Measurements from ENCODE around the gene UBA52.

- TF ChIP-seq, protein P1, sequence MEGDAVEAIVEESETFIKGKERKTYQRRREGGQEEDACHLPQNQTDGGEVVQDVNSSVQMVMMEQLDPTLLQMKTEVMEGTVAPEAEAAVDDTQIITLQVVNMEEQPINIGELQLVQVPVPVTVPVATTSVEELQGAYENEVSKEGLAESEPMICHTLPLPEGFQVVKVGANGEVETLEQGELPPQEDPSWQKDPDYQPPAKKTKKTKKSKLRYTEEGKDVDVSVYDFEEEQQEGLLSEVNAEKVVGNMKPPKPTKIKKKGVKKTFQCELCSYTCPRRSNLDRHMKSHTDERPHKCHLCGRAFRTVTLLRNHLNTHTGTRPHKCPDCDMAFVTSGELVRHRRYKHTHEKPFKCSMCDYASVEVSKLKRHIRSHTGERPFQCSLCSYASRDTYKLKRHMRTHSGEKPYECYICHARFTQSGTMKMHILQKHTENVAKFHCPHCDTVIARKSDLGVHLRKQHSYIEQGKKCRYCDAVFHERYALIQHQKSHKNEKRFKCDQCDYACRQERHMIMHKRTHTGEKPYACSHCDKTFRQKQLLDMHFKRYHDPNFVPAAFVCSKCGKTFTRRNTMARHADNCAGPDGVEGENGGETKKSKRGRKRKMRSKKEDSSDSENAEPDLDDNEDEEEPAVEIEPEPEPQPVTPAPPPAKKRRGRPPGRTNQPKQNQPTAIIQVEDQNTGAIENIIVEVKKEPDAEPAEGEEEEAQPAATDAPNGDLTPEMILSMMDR (IDR thresholded peaks at IDR 0.05) = no peak
- no peak for TF ChIP-seq POLR2A (IDR thresholded peaks at IDR 0.05)
Measured at GRCh38 chr19:18566953-18567352, 4.7 kb upstream of the UBA52 start.

All from gastroesophageal sphincter (tissue), 3 donors.